Stimulated activated memory B cell treated with anti-CD40 and anti-IgM and Interleukin-4, amounts not matched to agents 10 μg/mL and 1 μg/mL and 100 μg/mL, for 72 hours (primary cell): ENCODE results near the gene USE1.

ENCODE experiments used
- ATAC-seq: fragments of 150-1000 bp; cut with Tn5 transposase; 2 replicates; pipeline ENCODE4 v1.10.0; 2021
- H3K27ac Mint-ChIP-seq: one replicate; pipeline ENCODE4 v1.8.0; 2022; ENCODE audit warnings: mild to moderate bottlenecking, mixed read lengths
- H3K27me3 Mint-ChIP-seq: one replicate; pipeline ENCODE4 v1.8.0; 2022; ENCODE audit warnings: mixed read lengths
- H3K36me3 Mint-ChIP-seq: one replicate; pipeline ENCODE4 v1.8.0; 2022; ENCODE audit warnings: mixed read lengths
- H3K4me1 Mint-ChIP-seq: one replicate; pipeline ENCODE4 v1.8.0; 2022; ENCODE audit warnings: mixed read lengths
- H3K4me3 Mint-ChIP-seq: one replicate; pipeline ENCODE4 v1.8.0; 2022; ENCODE audit warnings: mild to moderate bottlenecking, moderate library complexity, mixed read lengths
- H3K9me3 Mint-ChIP-seq: one replicate; pipeline ENCODE4 v1.8.0; 2022; ENCODE audit warnings: mixed read lengths

Gene USE1

DNA sequence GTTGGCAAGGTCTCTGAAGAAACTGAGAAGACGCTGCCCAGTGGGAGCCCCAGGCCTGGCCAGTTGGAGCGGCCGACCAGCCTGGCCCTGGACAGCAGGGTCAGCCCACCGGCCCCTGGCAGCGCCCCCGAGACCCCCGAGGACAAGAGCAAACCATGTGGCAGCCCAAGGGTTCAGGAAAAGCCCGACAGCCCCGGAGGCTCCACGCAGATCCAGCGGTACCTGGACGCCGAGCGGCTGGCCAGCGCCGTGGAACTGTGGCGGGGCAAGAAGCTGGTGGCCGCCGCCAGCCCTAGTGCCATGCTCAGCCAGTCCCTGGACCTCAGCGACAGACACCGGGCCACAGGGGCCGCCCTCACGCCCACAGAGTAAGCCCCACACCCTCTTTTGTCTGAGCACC is 20.1 kb upstream of the USE1 start:
- Mint-ChIP-seq H3K4me3 (no peak overlapping the region), H3K27ac (no peak overlapping the region), H3K9me3 (no peaks in the 10 kb centered on the region), H3K36me3 (peaks cover 77% of the 10 kb centered on the region), H3K27me3 (no peaks in the 10 kb centered on the region), H3K4me1 (peaks cover 22% of the 10 kb centered on the region)
- no peak for ATAC-seq

DNA sequence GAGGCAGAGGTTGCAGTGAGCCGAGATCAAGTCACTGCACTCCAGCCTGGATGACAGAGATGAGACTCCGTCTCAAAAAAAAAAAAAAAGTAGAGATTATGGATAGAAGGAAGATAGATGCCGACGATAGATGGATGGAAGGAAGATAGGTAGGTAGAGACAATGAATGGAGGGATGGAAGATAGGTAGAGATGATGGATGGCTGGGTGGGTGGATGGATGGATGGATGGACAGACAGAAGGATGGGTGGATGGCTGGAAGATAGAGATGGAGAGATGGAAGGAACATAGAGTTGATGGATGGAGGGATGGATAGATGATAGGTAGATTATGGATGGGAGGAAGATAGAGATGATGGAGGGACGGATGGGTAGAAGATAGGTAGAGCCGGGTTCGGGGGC is 18.5 kb upstream of the USE1 start:
- no peaks in the 10 kb centered on the region for H3K9me3 Mint-ChIP-seq
- no peak for ATAC-seq
- H3K27ac Mint-ChIP-seq = peak overlapping the region; percentile 4
- H3K4me3 Mint-ChIP-seq = no peak overlapping the region
- no peaks in the 10 kb centered on the region for H3K27me3 Mint-ChIP-seq
- H3K4me1 Mint-ChIP-seq = peaks cover 14% of the 10 kb centered on the region
- peaks cover 82% of the 10 kb centered on the region for H3K36me3 Mint-ChIP-seq

- Mint-ChIP-seq H3K36me3 (peaks cover 90% of the 10 kb centered on the region), H3K4me3 (no peak overlapping the region), H3K4me1 (peaks cover 14% of the 10 kb centered on the region), H3K27ac (no peak overlapping the region), H3K9me3 (no peaks in the 10 kb centered on the region), H3K27me3 (no peaks in the 10 kb centered on the region)
- no peak for ATAC-seq
Observed at GRCh38 chr19:17197666-17198065, 17.5 kb upstream of the USE1 start.

DNA sequence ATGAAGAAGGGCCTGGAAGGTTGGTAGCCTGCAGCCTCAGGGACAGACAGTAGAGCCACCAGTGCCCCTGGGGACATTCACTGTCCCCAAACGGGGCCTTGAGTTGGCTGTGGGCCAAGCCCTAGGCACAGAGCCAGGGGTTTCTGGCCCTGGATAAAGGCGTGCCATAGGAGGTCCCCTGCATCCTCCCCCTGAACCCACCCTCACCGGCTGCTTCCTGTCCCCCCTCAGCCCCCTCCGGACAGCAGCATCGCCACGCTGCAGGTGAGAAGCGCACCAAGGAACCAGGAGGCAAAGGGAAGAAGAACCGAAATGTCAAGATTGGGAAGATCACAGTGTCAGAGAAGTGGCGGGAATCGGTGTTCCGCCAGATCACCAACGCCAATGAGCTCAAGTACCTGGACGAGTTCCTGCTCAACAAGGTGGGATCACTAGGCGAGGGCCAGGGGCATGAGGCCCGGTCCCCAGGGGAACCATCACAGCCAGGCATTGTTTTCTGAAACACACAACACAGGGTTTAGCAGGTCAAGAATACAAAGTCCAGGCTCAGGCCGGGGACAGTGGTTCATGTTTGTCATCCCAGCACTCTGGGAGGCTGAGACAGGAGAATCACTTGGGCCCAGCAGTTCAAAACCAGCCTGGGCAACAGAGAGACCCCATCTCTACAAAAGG is 14.6 kb upstream of the USE1 start:
- Mint-ChIP-seq H3K9me3 (no peaks in the 10 kb centered on the region), H3K4me3 (no peak overlapping the region), H3K27me3 (no peaks in the 10 kb centered on the region), H3K36me3 (peaks cover 90% of the 10 kb centered on the region), H3K27ac (no peak overlapping the region), H3K4me1 (peaks cover 20% of the 10 kb centered on the region)
- no peak for ATAC-seq

GRCh38 chr19:17202249-17202648 is 12.9 kb upstream of the USE1 start:
- ATAC-seq = peak; percentile 29
- H3K4me3 Mint-ChIP-seq = no peak overlapping the region
- H3K4me1 Mint-ChIP-seq = peaks cover 8% of the 10 kb centered on the region
- no peaks in the 10 kb centered on the region for H3K27me3 Mint-ChIP-seq
- no peaks in the 10 kb centered on the region for H3K9me3 Mint-ChIP-seq
- H3K27ac Mint-ChIP-seq = no peak overlapping the region
- peaks cover 77% of the 10 kb centered on the region for H3K36me3 Mint-ChIP-seq

- Mint-ChIP-seq H3K36me3 (peaks cover 74% of the 10 kb centered on the region), H3K27ac (no peak overlapping the region), H3K4me1 (peaks cover 6% of the 10 kb centered on the region), H3K9me3 (no peaks in the 10 kb centered on the region), H3K4me3 (no peak overlapping the region), H3K27me3 (no peaks in the 10 kb centered on the region)
- ATAC-seq = peak; percentile 17
Observed at GRCh38 chr19:17202713-17203112, 12.4 kb upstream of the USE1 start.

DNA sequence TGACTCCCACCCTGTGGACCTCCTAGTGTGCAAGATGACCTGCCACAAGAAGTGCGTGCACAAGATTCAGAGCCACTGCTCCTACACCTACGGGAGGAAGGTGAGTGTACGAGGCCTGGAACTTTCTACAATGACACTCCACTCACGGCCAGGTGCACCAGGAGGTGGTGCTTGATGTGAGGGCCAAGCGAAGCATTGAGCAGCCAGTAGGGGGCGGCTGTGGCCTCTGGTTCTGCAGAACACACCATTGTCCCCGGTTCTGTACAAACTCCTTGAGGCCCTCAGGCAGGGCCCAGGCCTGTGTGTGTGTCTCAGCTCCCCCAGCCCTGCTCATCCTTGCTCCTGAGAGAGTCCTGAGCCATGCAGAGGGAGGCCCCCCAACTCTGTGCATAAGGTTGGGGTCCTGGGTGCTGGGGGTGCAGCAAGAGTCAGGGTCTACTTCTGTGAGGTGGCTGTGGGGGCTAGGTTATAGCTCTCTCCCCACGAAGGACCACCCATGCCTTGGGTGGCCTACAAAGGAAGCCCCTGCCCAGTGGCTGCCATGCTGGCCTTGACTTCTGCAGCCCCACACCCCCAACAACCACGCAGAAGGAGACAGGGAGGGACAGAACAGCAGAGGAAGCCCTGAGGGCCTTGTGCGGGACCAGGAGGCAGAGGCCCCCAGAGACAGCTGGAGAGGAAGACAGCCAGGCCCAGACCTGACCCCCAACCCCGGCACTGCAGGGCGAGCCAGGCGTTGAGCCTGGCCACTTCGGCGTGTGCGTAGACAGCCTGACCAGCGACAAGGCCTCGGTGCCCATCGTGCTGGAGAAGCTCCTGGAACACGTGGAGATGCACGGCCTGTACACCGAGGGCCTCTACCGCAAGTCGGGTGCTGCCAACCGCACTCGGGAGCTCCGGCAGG is 9.7 kb upstream of the USE1 start:
- H3K36me3 Mint-ChIP-seq = peaks cover 67% of the 10 kb centered on the region
- ATAC-seq = peak; percentile 60
- H3K4me3 Mint-ChIP-seq = no peak overlapping the region
- peaks cover 2% of the 10 kb centered on the region for H3K9me3 Mint-ChIP-seq
- H3K27ac Mint-ChIP-seq = peak overlapping the region; percentile 46
- no peaks in the 10 kb centered on the region for H3K27me3 Mint-ChIP-seq
- peaks cover 24% of the 10 kb centered on the region for H3K4me1 Mint-ChIP-seq

DNA sequence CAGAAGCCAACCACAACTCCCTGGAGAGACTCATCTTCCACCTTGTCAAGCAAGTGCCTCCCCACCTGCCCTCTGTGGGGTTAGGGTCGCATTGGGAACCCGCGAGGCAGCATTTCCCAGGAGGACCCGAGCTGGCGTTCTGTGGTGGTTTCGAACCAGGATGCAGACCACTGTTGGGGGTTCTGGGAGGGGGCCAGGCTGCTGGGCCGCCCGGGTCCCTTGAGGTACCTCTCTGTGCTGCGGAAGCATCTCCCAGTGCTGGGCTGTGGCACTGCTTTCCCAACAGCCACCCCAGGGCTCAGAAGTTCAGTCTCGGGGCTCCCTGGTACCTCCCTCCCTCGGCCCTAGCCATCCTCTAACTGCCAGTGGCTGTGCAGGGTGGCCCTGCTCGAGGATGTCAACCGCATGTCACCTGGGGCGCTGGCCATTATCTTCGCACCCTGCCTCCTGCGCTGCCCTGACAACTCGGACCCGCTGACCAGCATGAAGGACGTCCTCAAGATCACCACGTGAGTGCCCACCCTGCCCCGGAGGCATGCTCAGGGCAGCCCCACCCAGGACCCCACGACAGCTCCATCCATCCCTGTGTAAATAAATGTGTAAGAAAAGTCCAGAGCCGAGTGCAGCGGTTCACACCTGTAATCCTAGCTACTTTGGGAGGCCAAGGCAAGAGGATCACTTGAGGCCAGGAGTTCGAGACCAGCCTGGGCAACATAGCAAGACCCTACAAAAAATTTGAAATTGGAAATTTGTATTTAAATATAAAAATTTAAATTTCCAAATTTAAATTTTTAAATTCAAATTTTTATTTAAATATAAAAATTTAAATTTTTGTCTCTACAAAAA is 8.2 kb upstream of the USE1 start:
- no peaks in the 10 kb centered on the region for H3K27me3 Mint-ChIP-seq

DNA sequence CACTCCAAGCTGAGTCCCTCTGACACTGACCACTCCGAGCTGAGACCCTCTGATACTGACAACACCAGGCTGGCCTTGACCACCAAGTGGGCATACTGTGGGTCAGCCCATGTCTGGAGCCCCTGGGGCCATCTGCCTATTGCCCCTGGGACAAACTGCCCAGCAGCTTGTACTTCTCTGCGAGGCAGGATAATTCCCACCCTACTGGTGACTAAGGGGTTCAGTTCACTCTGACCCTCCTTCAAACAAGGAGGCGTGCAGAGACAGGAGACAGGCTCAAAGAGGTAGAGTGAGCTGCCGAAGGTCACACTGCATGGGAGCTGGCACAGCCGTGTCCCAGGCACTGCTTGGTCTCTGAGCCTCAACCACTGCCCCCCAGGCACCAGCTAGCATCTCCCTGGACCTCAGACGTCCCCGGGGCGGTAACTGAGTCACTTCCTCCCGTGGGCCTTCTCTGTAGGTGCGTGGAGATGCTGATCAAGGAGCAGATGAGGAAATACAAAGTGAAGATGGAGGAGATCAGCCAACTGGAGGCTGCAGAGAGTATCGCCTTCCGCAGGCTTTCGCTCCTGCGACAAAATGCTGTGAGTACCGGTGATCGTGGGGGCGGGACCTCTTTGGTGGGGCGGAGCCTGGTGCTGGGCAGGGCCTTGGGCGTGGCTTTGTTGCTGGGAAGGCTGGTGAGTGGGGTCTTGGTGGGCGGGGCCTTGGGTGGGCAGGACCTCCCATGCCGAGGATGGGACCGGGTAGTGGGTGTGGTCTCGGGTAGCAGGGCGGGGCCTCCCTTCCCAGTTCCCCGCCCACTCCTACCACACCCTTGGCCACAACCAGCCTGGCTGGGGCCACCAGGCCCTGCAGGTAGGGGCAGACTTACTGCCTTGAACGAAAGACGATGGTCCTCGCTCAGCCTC is 5.8 kb upstream of the USE1 start:
- Mint-ChIP-seq H3K4me3 (no peak overlapping the region), H3K27me3 (no peaks in the 10 kb centered on the region), H3K9me3 (peaks cover 2% of the 10 kb centered on the region), H3K27ac (peak overlapping the region; percentile 86), H3K36me3 (peaks cover 48% of the 10 kb centered on the region), H3K4me1 (peaks cover 27% of the 10 kb centered on the region)
- ATAC-seq = peak; percentile 42

More for the DNA sequence above, 8.2 kb upstream of the USE1 start:
- H3K4me3 Mint-ChIP-seq = no peak overlapping the region
- H3K4me1 Mint-ChIP-seq = peaks cover 26% of the 10 kb centered on the region
- H3K36me3 Mint-ChIP-seq = peaks cover 56% of the 10 kb centered on the region
- ATAC-seq = no peak
- peaks cover 2% of the 10 kb centered on the region for H3K9me3 Mint-ChIP-seq
- H3K27ac Mint-ChIP-seq = no peak overlapping the region

DNA sequence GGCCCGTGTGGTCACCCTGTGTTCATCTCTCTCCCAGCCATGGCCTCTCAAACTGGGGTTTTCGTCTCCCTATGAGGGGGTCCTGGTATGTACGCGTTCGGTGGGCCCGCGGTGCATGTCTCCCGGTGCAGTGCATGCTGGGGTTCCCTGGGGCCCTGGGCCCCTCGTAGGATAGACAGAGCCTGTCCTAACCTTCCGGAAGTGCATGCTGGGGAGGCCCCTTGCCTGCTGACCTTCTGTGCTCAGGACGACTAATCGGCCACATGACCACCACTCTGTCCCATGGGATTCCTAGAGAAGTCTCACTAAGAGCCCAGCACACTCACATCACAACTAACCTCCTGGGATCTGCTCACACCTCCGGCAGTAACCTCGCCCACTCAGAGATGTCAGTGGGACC is 4.9 kb upstream of the USE1 start:
- peak; percentile 25 for ATAC-seq

GRCh38 chr19:17211547-17212446 is 3.4 kb upstream of the USE1 start:
- no peak for ATAC-seq
- peak overlapping the region; percentile 53 for H3K27ac Mint-ChIP-seq
- peaks cover 53% of the 10 kb centered on the region for H3K36me3 Mint-ChIP-seq
- no peak overlapping the region for H3K4me3 Mint-ChIP-seq
- no peaks in the 10 kb centered on the region for H3K27me3 Mint-ChIP-seq
- H3K9me3 Mint-ChIP-seq = peaks cover 2% of the 10 kb centered on the region
- peaks cover 47% of the 10 kb centered on the region for H3K4me1 Mint-ChIP-seq

More for the DNA sequence above, 4.9 kb upstream of the USE1 start:
- Mint-ChIP-seq H3K27ac (peak overlapping the region; percentile 86), H3K4me1 (peaks cover 32% of the 10 kb centered on the region), H3K36me3 (peaks cover 42% of the 10 kb centered on the region), H3K9me3 (peaks cover 2% of the 10 kb centered on the region), H3K4me3 (peak overlapping the region; percentile 13), H3K27me3 (no peaks in the 10 kb centered on the region)

DNA sequence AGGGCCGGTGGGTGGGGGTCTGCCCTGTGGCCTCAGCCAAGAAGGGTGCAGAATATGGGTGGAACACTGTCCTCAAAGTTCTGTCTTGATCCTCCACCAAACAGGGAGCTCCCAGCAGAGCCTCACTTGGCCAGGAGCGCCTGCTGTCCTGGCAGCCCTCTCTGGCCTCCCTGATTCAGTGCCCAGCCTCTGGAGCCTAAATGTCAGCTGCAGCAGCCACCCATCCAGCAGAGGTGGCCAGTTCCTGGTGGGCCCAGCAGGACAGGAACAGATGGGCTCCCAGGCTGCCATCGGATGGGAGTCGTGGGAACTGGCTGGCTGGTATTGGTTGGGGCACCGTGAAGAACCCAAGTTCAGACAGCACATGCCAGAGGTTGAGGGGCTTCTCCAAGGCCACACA is 1.8 kb upstream of the USE1 start:
- peaks cover 51% of the 10 kb centered on the region for H3K4me1 Mint-ChIP-seq
- peaks cover 2% of the 10 kb centered on the region for H3K9me3 Mint-ChIP-seq
- H3K27ac Mint-ChIP-seq = no peak overlapping the region
- ATAC-seq = no peak
- H3K27me3 Mint-ChIP-seq = no peaks in the 10 kb centered on the region
- peaks cover 62% of the 10 kb centered on the region for H3K36me3 Mint-ChIP-seq
- no peak overlapping the region for H3K4me3 Mint-ChIP-seq

GRCh38 chr19:17214508-17215126 is 540 bp upstream of the USE1 start:
- ATAC-seq = no peak
- H3K27me3 Mint-ChIP-seq = no peaks in the 10 kb centered on the region
- peaks cover 62% of the 10 kb centered on the region for H3K36me3 Mint-ChIP-seq
- H3K4me3 Mint-ChIP-seq = peak overlapping the region; percentile 88
- H3K4me1 Mint-ChIP-seq = peaks cover 41% of the 10 kb centered on the region
- H3K9me3 Mint-ChIP-seq = no peaks in the 10 kb centered on the region
- H3K27ac Mint-ChIP-seq = peak overlapping the region; percentile 96
